IMR-90 (cell line): Measurements from ENCODE around the gene TRIM28. TPM values are rescaled to one million over a fixed set of nuclear protein-coding genes. Genes with fewer than 3 reads are reported as not detected.

Experiments
- ATAC-seq: fragments of 200-7000 bp; cut with Tn5 transposase; 2 replicates; pipeline ENCODE4 v1.9.1; 2020; ENCODE audit warnings: low read depth, mild to moderate bottlenecking, moderate library complexity
- BruUV-seq: library from RNA; stranded (reverse); fragments of 400-500 nt; replicated peaks from 2 replicates; lab custom pipeline; 2021; lab: Mats Ljungman, UMichigan
- CTCF ChIA-PET: fragments of 300-600 bp; formaldehyde crosslinking; extraction: SDS; loops from one replicate; lab custom pipeline; 2021; ENCODE audit warnings: antibody characterized with exemption; lab: Yijun Ruan, JAX
- POLR2A ChIA-PET: fragments of 300-600 bp; sonication (Branson Sonifier 250); formaldehyde crosslinking; loops from one replicate; lab custom pipeline; 2022; ENCODE audit warnings: antibody characterized with exemption; ENCODE audit not compliant: unreplicated experiment; lab: Charles Lee
- DNase-seq: peaks from one replicate; pipeline ENCODE4 v3.0.0; 2013
- H2AFZ ChIP-seq: replicated peaks from 2 replicates; pipeline ENCODE3; 2013; ENCODE audit warnings: low read length, mild to moderate bottlenecking; ENCODE audit not compliant: poor library complexity
- H2AK5ac ChIP-seq: 2 replicates; pipeline ENCODE4 v1.6.1; 2013; ENCODE audit warnings: low read depth, low read length, inconsistent platforms
- H2AK9ac ChIP-seq: replicated peaks from 2 replicates; pipeline ENCODE3; 2013; ENCODE audit warnings: mild to moderate bottlenecking, low read depth, low read length, moderate library complexity; ENCODE audit not compliant: poor library complexity
- H2BK120ac ChIP-seq: 2 replicates; pipeline ENCODE4 v1.6.1; 2013; ENCODE audit warnings: low read depth, low read length, inconsistent platforms
- H2BK15ac ChIP-seq: 3 replicates; pipeline ENCODE4 v1.6.1; 2013; ENCODE audit warnings: low read depth, low read length, inconsistent platforms
- H2BK20ac ChIP-seq: 2 replicates; pipeline ENCODE4 v1.6.1; 2013; ENCODE audit warnings: low read depth, mild to moderate bottlenecking, inconsistent platforms, low read length, moderate library complexity
- H2BK5ac ChIP-seq: 2 replicates; pipeline ENCODE4 v1.6.1; 2013; ENCODE audit warnings: mild to moderate bottlenecking, low read depth, low read length, inconsistent platforms; ENCODE audit not compliant: poor library complexity, severe bottlenecking
- H3K14ac ChIP-seq: replicated peaks from 2 replicates; pipeline ENCODE4 v1.6.1; 2013; ENCODE audit warnings: low read depth, low read length, inconsistent platforms
- H3K18ac ChIP-seq: 2 replicates; pipeline ENCODE4 v1.6.1; 2013; ENCODE audit warnings: low read depth, low read length, control low read depth
- H3K23ac ChIP-seq: 2 replicates; pipeline ENCODE4 v1.6.1; 2013; ENCODE audit warnings: low read depth, low read length, inconsistent platforms
- H3K27ac ChIP-seq: 2 replicates; pipeline ENCODE4 v1.5.1; 2013; ENCODE audit warnings: mild to moderate bottlenecking, control low read depth, low read length; ENCODE audit not compliant: insufficient read depth
- H3K27me3 ChIP-seq: 2 replicates; pipeline ENCODE4 v1.6.1; 2013; ENCODE audit warnings: low read length; ENCODE audit not compliant: control insufficient read depth, insufficient read depth
- H3K36me3 ChIP-seq: 2 replicates; pipeline ENCODE4 v1.6.1; 2013; ENCODE audit warnings: low read length, mixed read lengths; ENCODE audit not compliant: control insufficient read depth, insufficient read depth
- H3K4ac ChIP-seq: 2 replicates; pipeline ENCODE4 v1.6.1; 2013; ENCODE audit warnings: low read depth, low read length, inconsistent platforms
- H3K4me1 ChIP-seq: 2 replicates; pipeline ENCODE4 v1.6.1; 2013; ENCODE audit warnings: low read length, mixed read lengths; ENCODE audit not compliant: control insufficient read depth, insufficient read depth
- H3K4me2 ChIP-seq: 2 replicates; pipeline ENCODE4 v1.6.1; 2013; ENCODE audit warnings: low read depth, mild to moderate bottlenecking, control low read depth, low read length, moderate library complexity
- H3K4me3 ChIP-seq: 2 replicates; pipeline ENCODE4 v1.5.1; 2013; ENCODE audit warnings: low read depth, mild to moderate bottlenecking, control low read depth, low read length, moderate library complexity; ENCODE audit not compliant: insufficient read depth
- H3K56ac ChIP-seq: 2 replicates; pipeline ENCODE4 v1.6.1; 2013; ENCODE audit warnings: low read length, inconsistent platforms; ENCODE audit not compliant: insufficient read depth; ENCODE audit errors: extremely low read depth
- H3K79me1 ChIP-seq, 2 experiments: 2 replicates each; pipeline ENCODE4 v1.6.1; 2013; ENCODE audit warnings: low read length in 2 of 2, inconsistent platforms in 1 of 2, low read depth in 1 of 2
- H3K9ac ChIP-seq: 2 replicates; pipeline ENCODE4 v1.6.1; 2013; ENCODE audit warnings: low read depth, low read length, control low read depth
- H3K9me1 ChIP-seq: 2 replicates; pipeline ENCODE4 v1.6.1; 2013; ENCODE audit warnings: low read length, inconsistent platforms; ENCODE audit not compliant: insufficient read depth
- H3K9me3 ChIP-seq: 2 replicates; pipeline ENCODE4 v1.6.1; 2013; ENCODE audit warnings: low read length; ENCODE audit not compliant: control insufficient read depth, insufficient read depth
- H4K20me1 ChIP-seq: 2 replicates; pipeline ENCODE4 v1.6.1; 2013; ENCODE audit warnings: low read length, inconsistent platforms; ENCODE audit not compliant: insufficient read depth
- H4K5ac ChIP-seq: 2 replicates; pipeline ENCODE4 v1.6.1; 2013; ENCODE audit warnings: mild to moderate bottlenecking, low read depth, low read length, control low read depth
- H4K8ac ChIP-seq, 2 experiments: 2 replicates each; pipeline ENCODE4 v1.6.1; 2013; ENCODE audit warnings: low read depth in 2 of 2, low read length in 2 of 2, control low read depth in 1 of 2, inconsistent platforms in 1 of 2
- H4K91ac ChIP-seq: 2 replicates; pipeline ENCODE4 v1.6.1; 2013; ENCODE audit warnings: low read depth, low read length, inconsistent platforms; ENCODE audit not compliant: insufficient read depth
- BHLHE40 ChIP-seq: fragments of 150-350 bp; IDR thresholded peaks from 2 replicates; pipeline ENCODE4 v1.6.1; 2016; ENCODE audit warnings: mild to moderate bottlenecking, low read depth, low read length
- CEBPB ChIP-seq: IDR thresholded peaks from 2 replicates; pipeline ENCODE4 v1.6.1; 2012; ENCODE audit warnings: low read depth, low read length, improper control_type of control experiment
- CTCF ChIP-seq: conservative IDR thresholded peaks from 2 replicates; pipeline ENCODE4 v1.5.1; 2012; ENCODE audit warnings: mild to moderate bottlenecking, low read depth, low read length, improper control_type of control experiment
- ELK1 ChIP-seq: fragments of 150-350 bp; IDR thresholded peaks from 2 replicates; pipeline ENCODE4 v1.6.1; 2016; ENCODE audit warnings: low read depth, mild to moderate bottlenecking, low read length, moderate library complexity, borderline replicate concordance
- FOS ChIP-seq: fragments of 150-350 bp; IDR thresholded peaks from 2 replicates; pipeline ENCODE4 v1.6.1; 2016; ENCODE audit warnings: low read depth, low read length
- RCOR1 ChIP-seq: IDR thresholded peaks from 2 replicates; pipeline ENCODE4 v1.6.1; 2012; ENCODE audit warnings: mild to moderate bottlenecking, low read length, improper control_type of control experiment; ENCODE audit not compliant: insufficient replicate concordance
- USF2 ChIP-seq: fragments of 150-350 bp; IDR thresholded peaks from 2 replicates; pipeline ENCODE4 v1.6.1; 2017; ENCODE audit warnings: mild to moderate bottlenecking, antibody characterized with exemption, low read length, low read depth
- WGBS, 2 experiments: methylation state at CpG; one replicate each; pipeline versions ENCODE4 v1.1.5 to v1.1.7; 2013; ENCODE audit warnings: missing lambda C conversion rate in 2 of 2; ENCODE audit not compliant: insufficient read length in 1 of 2; ENCODE audit errors: extremely low coverage in 2 of 2; 5-methylcytosine and 5-hydroxymethylcytosine counted together
- dilution Hi-C: fragments of 300-500 bp; cut with HindIII; formaldehyde crosslinking; loops from one replicate; pipeline ENCODE4 v1.14.3; 2018; ENCODE audit warnings: low sequenced_read_pairs; ENCODE audit not compliant: unreplicated experiment
- in situ Hi-C: fragments of 300-500 bp; cut with MboI; formaldehyde crosslinking; loops from 3 replicates; pipeline ENCODE4 v1.14.3; 2019; ENCODE audit warnings: low sequenced_read_pairs, inconsistent platforms, mixed read lengths
- intact Hi-C: fragments of 100-400 bp; cut with micrococcal nuclease; formaldehyde crosslinking; loops from 2 replicates; pipeline ENCODE4 v1.10.0; 2022
- polyA plus RNA-seq, 3 experiments: library from polyadenylated mRNA; depleted of rRNA; stranded (reverse); fragments of >200 nt; gene quantifications; 2 replicates each; pipeline ENCODE4 v1.2.3, GENCODE V29; 2012; ENCODE audit warnings: low replicate concordance in 1 of 3
- total RNA-seq: library from RNA; depleted of rRNA; stranded (reverse); fragments of >200 nt; gene quantifications from 2 replicates; pipeline ENCODE4 v1.2.3, GENCODE V29; 2012

Gene TRIM28
- total and polyA plus RNA-seq, 2 of the 4 experiments (the other 2 are of a cell fraction) = 349 to 465 TPM

- Histone ChIP-seq H4K8ac (peak overlapping the region; percentile 40 to 74; a peak in 3 of 4 replicates), H2BK5ac (no peak overlapping the region), H3K23ac (peak overlapping the region; percentile 72; the same call in 1 of the 2 replicates), H3K9me1 (peaks cover 22% of the 10 kb centered on the region), H3K14ac (peak overlapping the region; percentile 45; the same call in 1 of the 2 replicates), H3K9ac (peak overlapping the region; percentile 22), H3K9me3 (no peaks in the 10 kb centered on the region), H3K4me3 (peak overlapping the region; percentile 40), H3K4me2 (peak overlapping the region; percentile 91), H2AFZ (peak overlapping the region; percentile 90), H3K36me3 (peaks cover under 1% of the 10 kb centered on the region; the same call in 1 of the 2 replicates), H4K20me1 (peaks cover 10% of the 10 kb centered on the region), H2BK120ac (no peak overlapping the region), H3K18ac (no peak overlapping the region), H2AK9ac (peak overlapping the region; percentile 88), H4K5ac (peak overlapping the region; percentile 37), H3K56ac (no peak overlapping the region), H4K91ac (no peak overlapping the region), H3K27me3 (no peaks in the 10 kb centered on the region), H3K79me1 (peaks cover 7 to 32% of the 10 kb centered on the region in 2 experiments), H3K4me1 (peaks cover 16% of the 10 kb centered on the region), H2AK5ac (peak overlapping the region; percentile 75; the same call in 1 of the 2 replicates), H3K27ac (no peak overlapping the region; the same call in 1 of the 2 replicates), H2BK15ac (no peak overlapping the region), H2BK20ac (no peak overlapping the region), H3K4ac (peak overlapping the region; percentile 67)
- 8% methylated on average over 96 of the region's 107 CpGs; no CpG with 5 or more reads in 1 of the 2 experiments for WGBS, 2 experiments
- dilution Hi-C loops = no loop called here
- ChIA-PET CTCF (no interaction called here), POLR2A (no interaction called here)
- in situ Hi-C loops = no loop called here
- BruUV-seq = no TSS peak
- DNase-seq = peak; percentile 39
- ATAC-seq = no peak
- TF ChIP-seq BHLHE40 (no peak), ELK1 (no peak), USF2 (no peak), CEBPB (no peak), FOS (no peak), RCOR1 (no peak), CTCF (no peak)
- intact Hi-C loops = no loop called here
Measured at GRCh38 chr19:58562122-58563033, 18.5 kb downstream of the TRIM28 start.
